NK-92 treated with Interleukin-12 subunit alpha and Interleukin-12 subunit beta, amount 100 ng/mL, for 24 hours (cell line): ENCODE data around the gene MED23.
"Not testable (repeated sequence)": the region's sequence is repeated elsewhere in the genome, so short reads cannot be mapped to it uniquely, and the experiment has no call there.

Experiments
- DNase-seq: peaks from one replicate; lab custom pipeline; 2025; lab: John Stamatoyannopoulos, UW

Gene MED23

DNA sequence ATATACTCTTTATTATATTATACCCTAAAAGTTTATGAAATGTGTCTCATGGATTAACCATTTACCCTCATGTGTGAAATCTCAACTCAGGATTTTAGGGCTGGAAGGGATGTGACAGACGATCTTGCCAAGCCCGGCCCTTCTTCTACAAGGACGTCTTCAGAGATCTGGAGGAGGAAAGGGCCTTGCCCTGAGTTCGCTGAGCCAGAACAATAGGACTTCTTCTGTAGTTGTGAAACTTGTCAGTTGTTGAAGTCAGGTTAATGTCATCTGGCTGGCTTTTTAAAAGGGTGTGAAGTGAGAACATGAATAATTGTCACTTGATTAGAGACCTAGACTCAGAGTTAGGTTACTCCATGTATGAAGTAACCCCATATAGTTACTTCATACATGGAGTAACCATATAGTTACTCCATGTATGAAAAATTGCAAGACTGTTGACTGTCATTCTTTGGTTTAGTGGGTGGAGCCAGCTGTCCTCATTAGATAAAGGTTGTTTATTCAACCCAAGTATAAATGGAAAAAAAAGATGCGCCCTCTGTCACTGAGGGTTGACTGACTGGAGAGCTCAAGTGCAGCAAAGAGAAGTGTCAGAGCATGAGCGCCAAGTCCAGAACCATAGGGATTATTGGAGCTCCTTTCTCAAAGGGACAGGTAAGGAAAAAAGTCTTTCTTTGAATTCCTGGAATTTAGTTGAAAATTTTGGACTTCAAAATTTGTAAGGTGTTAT is 55.2 kb downstream of the MED23 start, which contains the start of gene ARG1:
Gene ARG1 (plus strand): TSS at position 541 of the 730 bp plus-strand sequence. CDS start 57 bp downstream, at position 598.
- DNase-seq = no peak

DNA sequence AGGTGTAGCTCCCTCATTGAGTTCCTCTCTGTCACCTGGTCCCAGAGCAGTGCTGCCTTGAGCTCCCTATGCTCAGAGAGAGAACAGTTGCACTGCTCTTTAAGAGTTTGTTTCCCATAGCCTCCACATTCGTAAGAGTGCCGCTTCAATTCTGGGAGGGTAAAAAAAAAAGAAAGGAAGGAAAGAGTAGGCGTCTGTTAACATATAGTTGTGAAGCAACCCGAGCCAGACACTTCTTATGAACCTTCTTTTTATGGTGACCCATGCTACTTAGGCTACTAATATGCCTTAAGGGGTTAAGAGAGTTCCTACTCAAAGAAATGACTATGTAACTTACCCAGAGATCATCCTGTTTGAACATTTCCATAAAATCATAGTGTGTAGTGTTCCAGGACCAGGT is 59.3 kb downstream of the MED23 start:
- no peak for DNase-seq

DNA sequence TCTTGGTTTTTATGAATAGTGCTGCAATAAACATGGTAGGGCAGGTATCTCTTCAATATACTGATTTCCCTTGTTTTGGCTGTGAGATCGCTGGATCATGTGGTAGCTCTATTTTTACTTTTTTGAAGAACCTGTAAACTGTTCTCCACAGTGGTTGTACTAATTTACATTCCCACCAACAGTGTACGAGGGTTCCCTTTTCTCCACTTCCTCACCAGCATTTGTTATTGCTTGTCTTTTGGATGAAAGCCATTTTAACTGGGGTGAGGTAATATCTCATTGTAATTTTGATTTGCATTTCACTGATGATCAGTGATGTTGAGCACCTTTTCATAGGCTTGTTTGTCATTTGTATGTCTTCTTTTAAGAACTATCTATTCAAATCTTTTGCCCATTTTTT is 63.0 kb downstream of the MED23 start:
- no peak for DNase-seq

DNA sequence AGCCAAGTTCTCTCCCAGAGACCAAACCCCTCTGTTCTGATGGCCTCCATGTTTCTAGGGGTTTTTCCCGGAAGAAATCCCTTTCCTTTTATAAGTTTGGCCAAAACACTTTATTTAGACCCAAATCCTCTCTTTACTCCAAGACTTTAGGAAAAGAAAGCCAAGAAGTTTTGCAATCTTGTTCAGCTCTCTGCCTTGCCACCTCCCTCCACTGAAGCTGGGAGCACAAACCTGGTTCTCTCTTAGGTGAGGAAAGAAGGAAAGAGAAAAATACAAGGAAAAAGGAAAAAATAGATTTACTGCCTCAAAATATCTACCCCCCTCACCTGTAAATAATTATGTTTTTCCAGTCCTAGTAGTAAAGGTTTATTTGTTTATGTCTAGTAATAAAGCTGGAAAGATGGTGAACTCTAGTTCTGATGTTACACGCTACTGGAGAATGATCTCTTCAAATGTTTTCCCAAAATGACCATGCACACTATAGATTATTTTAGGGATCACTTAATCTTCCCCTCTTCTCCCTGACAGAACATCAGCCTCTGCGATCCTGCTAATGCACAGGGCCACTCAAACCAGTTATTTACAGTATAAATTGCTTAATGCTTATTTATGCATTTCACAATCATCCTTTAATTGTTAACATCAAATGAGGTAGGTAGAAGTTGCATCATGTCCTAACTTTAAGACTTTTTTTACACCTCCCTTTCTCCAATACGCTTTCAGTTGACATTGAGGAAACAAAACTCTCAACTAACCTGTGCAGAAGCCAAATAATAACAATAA is 65.9 kb downstream of the MED23 start:
- DNase-seq = no peak

DNA sequence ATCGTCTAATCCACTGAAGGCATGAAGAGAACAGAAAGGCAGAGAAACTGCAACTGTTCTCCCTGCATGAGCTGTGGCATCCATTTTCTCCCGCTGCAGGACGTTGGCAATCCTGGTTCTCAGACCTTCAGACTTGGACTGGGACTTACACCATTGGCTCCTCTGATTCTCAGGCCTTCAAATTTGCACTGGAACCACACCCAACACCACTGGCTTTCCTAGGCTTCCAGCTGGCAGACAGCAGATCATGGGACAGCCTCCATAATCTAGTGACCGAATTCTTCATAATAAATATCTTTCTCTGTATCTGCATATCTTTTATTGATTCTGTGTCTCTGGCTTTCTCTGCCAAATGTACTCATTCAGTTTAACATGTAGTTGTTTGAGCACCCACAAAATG is 69.1 kb downstream of the MED23 start:
- DNase-seq = no peak

DNA sequence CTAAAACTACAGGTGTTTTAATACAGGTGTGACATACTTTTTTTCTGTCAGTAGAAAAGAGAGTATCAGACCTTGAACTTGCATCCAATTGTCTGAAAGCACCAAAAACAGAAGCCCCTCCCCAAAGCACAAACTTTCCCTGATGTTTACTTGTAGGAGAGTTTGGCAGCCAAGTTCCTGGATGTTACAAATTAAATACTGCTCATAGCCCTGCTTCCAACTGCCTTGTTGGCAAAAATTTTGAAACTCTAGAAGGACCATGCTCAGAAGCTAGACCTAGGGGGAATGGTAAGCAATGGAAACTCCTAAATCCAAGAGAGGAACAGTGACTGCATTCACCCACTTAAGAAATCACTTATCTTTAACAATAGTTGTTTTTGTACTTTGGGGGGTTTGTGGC is 72.0 kb downstream of the MED23 start:
- no peak for DNase-seq

DNA sequence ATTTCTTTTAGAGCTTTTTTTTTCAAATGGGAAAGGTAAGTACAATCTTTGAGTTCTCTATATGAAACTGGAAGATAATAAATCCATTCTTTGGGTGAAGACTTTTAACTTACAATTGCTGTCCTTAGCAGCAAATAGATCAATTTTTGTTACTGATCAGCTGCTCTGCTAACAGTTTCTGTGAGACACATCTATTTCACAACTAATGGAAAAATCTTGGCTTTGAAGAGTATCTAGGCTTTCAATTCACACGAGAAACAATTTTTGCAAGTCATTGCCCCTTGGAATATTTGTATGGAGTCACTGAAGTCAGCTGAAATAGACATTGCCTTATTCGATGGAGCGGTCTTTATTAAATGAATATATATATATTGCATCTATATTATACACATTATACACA is 75.5 kb downstream of the MED23 start:
- no peak for DNase-seq

DNA sequence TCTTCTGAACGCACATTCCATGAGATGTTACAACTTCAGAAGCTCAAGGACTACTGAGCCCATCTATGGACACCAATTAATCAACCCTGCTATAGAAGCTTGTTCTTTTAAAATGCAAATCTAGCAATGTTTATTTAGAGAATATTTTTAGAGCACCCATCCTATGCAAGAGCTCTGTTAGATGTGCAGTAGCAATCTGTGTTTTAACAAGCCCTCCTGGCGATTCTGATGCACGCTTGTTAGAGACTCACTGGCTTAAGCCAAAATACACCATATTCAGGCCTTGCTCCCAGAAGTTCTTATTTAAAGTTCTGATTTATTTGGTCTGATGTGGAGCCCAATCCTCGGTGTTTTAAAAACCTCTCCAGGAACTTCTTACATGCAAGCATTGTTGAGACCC is 76.1 kb downstream of the MED23 start:
- DNase-seq = no peak

DNA sequence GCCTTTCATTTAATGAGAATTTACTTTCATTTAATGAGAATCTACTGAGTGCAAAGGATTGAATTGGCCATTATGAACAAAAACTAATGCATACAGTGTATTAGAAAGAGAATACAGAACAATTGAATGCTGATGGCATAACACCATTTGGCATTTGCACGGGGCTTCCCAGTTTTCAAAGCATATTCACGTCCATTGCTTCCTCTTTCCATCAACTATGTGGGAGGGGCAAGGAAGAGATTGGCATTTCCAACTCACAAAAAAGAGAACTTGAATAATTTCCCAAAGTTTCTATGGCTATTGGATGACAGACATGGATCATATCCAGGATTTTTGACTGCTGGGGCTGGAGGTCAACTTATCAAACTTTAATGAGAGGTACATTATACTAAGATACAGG is 78.2 kb downstream of the MED23 start:
- DNase-seq = no peak

DNA sequence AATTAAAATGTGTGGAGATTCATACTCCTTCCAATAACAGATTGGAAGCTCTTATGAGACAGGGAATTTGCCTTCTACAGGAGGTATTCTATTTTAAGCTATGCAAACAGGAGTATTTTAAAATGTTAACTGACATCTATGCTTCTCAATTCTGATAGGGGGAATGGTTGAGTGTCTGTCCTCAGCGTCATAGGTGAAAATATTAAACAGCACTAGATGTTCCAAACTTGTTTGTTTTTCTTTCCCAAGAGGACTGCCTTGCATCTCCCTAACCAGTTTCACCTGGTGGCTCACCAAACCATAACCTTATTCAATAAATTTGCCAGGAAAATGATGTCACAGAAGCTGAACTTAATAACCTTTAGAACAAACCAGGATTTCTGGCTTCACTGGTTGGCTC is 79.6 kb downstream of the MED23 start:
- no peak for DNase-seq

DNA sequence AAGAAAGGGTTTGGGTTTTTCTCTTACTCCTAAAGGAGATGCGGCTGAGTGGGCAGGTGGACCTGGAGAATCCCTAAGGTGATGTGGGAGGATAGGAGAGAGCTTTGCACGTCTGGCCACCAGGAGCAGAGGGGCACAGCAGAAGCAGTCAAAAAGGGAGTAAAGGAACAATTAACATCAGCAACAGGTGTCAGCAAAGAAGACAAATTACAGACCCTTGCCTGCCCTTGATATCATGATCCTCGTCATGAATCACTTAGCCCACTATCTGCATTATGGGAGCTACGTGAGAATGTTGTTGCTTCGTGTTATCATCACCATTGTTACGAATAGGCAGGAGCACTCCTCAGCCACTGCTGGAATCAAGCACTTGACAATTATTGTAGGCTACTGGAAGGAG is 80.6 kb downstream of the MED23 start:
- no peak for DNase-seq

DNA sequence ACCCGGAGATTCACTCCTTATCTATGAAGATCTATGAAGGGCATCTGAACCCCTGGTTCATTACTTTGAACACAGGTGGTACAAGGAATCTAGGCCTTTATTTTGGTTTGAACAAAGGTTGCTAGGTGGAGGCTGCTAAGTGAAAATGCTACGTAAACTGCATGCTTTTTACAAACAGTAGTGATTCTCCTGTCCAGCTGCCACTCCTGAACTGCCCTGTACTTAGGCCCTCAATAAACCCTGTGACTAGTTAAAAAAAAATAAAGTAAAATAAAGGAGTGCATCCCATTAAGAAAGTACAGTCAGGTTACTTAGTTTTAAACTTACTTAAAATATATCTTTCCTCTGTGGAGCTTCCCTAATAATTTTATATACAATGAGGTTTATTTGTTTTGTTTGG is 82.7 kb downstream of the MED23 start:
- DNase-seq = no peak

DNA sequence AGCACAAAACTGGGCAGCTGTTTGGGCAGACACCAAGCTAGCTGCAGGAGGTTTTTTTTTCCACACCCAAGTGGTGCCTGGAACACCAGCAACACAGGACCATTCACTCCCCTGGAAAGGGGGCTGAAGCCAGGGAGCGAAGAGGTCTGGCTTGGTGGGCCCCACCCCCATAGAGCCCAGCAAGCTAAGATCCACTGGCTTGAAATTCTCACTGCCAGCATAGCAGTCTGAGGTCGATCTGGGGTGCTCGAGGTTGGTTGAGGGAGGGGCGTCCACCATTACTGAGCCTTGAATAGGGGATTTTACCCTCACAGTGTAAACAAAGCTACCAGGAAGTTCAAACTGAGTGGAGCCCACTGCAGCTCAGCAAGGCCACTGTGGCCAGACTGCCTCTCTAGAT is 89.4 kb downstream of the MED23 start:
- not testable (repeated sequence) for DNase-seq

DNA sequence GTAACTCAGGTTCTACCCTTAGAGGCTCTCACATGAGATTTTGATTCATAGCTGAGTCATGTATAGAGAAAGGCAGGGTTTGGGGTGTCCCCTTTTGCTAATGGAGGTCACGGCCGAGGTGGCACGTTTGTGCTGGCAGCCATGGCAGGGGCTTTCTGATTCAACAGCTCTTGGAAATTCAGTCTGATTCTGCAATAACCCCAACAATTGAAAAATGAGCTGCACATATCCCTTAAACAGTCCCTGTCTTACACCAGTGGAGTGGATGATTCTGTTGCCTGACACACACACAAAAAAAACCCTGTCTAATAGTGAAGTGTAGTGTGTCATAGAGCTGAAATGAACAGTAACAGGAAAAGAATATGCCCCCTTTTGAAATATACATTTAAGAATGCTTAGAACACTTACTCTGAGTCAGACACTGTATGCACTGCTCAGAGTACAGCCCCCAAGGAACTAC is 95.4 kb downstream of the MED23 start:
- DNase-seq = no peak

DNA sequence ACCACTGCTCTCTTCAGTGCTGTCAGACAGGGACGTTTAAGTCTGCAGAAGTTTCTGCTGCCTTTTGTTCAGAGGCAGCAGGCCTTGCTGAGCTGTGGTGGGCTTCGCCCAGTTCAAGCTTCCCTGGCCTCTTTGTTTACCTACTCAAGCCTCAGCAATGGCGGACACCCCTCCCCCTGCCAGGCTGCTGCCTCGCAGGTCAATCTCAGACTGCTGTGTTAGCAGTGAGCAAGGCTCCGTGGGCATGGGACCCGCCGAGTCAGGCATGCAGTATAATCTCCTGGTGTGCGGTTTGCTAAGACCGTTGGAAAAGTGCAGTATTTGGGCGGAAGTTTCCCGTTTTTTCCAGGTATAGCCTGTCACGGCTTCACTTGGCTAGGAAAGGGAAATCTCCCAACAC is 96.4 kb downstream of the MED23 start:
- not testable (repeated sequence) for DNase-seq

DNA sequence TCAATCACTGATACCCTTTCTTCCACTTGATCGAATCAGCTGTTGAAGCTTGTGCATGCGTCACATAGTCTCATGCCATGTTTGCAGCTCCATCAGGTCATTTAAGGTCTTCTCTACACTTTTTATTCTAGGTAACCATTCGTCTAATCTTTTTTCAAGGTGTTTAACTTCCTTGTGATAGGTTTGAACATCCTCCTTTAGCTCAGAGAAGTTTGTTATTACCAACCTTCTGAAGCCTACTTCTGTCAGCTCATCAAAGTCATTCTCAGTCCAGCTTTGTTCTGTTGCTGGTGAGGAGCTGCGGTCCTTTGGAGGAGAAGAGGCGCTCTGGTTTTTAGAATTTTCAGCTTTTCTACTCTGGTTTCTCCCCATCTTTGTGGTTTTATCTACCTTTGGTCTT is 97.1 kb downstream of the MED23 start:
- DNase-seq = not testable (repeated sequence)

DNA sequence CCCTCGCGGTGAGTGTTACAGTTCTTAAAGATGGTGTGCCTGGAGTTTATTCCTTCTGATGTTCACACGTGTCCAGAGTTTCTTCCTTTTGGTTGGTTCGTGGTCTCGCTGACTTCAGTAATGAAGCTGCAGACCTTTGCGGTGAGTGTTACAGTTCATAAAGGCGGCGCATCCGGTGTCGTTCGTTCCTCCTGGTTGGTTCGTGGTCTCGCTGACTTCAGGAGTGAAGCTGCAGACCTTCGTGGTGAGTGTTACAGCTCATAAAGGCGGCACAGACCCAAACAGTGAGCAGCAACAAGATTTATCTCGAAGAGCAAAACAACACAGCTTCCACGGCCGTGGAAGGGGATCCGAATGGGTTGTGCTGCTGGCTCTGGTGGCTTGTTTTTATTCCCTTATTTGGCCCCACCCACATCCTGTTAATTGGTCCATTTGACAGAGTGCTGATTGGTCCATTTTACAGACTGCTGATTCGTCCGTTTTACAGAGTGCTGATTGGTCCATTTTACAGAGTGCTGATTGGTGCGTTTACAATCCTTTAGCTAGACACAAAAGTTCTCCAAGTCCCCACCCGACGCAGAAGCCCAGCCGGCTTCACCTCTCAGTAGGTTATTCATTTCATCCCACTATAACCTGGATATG is 103.2 kb downstream of the MED23 start:
- no peak for DNase-seq

DNA sequence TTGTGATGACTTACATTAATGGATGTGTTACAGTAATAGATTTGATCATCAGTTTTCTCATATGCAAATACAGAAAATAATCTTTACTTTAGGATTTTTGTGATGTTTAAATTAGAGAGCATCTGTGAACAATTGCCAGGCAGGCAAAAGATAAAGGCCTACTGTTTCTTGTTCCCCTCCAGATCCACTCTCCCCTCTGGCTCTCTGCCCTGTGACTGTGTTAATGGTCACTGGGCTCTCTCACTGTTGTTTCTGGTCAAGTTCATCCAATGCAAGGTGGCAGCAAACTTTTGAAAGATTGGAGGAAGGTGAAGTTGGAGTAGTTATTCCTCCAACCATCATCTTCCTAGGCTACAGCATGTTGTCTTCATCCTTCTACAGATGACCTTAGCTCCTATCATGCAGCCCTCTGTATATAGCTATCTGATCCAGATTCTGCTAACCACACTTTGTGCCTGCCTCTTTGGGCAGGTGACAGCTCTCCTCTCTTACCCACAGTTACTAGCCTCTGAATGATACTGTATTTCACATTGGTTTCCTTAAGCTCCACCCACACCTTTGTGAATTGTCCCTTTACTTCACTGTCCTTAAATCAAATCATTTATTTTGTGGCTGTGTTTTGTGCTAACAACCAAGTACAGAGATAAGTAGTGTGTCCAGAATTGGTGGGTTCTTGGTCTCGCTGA is 103.9 kb downstream of the MED23 start:
- DNase-seq = no peak
